ENCODE measurements around the gene DPF3.

The DPF3 gene

DNA sequence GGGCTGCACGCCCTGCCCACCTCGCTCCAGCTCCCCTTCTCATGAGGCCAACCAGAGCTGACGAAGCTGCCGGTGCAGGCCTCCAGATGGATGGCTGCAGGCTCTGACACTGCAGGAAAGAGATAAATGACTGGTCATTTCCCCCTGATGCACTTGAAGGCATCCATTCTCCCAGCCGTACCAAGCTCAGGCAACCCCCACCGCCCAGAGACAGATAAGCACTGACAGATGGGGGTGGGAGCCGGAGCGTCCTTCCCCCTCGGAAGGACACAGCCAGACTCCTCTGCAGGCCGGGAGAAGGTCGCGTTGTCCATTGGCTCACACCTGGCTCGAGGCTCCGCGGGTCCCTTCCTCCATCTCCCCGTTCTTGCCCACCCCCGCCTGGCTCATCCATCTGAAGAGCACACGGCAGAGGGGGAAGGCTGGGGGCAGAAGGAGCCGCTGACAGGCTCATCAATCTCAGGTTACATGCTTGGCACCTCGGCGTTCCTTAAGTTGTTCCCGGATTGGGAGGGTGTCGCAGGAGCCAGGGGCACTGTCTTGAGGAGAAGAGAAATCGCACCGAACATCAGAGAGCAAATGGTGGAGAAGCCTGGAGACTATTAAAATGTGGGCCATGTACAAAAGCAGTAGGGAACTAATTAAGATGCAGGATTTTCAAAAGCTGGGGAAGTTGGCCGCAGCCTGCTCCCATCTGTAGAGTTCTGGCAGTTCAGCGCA, 151.6 kb downstream of the DPF3 start:
- Histone ChIP-seq H3K27ac (ENCODE audit: low read length) (no peak overlapping the region), H3K27me3 (ENCODE audit: insufficient read depth, low read length) (no peaks in the 10 kb centered on the region), H3K9ac (ENCODE audit: low read depth, low read length) (no peak overlapping the region), H3K36me3 (ENCODE audit: insufficient read depth, low read depth, low read length) (no peaks in the 10 kb centered on the region), H3K9me3 (ENCODE audit: insufficient read depth, low read depth, low read length) (no peaks in the 10 kb centered on the region), H3K4me1 (ENCODE audit: insufficient read depth, low read length) (no peaks in the 10 kb centered on the region; the same call in 1 of the 2 replicates), H3K4me3 (ENCODE audit: low read length) (no peak overlapping the region)

DNA sequence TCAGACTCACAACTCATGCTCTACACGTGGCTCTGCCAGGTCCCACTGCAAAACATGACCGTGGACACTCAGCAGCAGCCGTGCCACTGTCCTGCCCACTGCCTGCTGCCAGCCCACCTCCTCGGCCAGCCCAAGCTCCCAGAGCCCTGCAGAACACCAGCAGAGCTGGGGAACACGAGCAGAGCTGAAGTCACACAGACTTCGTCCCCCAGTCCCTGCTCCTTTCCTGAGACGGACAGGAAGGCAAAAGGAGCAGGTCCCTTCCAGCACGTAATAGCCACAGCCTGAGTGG, 152.1 kb downstream of the DPF3 start:
- Histone ChIP-seq H3K36me3 (ENCODE audit: insufficient read depth, low read depth, low read length) (no peaks in the 10 kb centered on the region), H3K9ac (ENCODE audit: low read depth, low read length) (no peak overlapping the region), H3K4me1 (ENCODE audit: insufficient read depth, low read length) (no peaks in the 10 kb centered on the region; the same call in 1 of the 2 replicates), H3K27me3 (ENCODE audit: insufficient read depth, low read length) (no peaks in the 10 kb centered on the region), H3K27ac (ENCODE audit: low read length) (no peak overlapping the region), H3K9me3 (ENCODE audit: insufficient read depth, low read depth, low read length) (no peaks in the 10 kb centered on the region), H3K4me3 (ENCODE audit: low read length) (no peak overlapping the region)

DNA sequence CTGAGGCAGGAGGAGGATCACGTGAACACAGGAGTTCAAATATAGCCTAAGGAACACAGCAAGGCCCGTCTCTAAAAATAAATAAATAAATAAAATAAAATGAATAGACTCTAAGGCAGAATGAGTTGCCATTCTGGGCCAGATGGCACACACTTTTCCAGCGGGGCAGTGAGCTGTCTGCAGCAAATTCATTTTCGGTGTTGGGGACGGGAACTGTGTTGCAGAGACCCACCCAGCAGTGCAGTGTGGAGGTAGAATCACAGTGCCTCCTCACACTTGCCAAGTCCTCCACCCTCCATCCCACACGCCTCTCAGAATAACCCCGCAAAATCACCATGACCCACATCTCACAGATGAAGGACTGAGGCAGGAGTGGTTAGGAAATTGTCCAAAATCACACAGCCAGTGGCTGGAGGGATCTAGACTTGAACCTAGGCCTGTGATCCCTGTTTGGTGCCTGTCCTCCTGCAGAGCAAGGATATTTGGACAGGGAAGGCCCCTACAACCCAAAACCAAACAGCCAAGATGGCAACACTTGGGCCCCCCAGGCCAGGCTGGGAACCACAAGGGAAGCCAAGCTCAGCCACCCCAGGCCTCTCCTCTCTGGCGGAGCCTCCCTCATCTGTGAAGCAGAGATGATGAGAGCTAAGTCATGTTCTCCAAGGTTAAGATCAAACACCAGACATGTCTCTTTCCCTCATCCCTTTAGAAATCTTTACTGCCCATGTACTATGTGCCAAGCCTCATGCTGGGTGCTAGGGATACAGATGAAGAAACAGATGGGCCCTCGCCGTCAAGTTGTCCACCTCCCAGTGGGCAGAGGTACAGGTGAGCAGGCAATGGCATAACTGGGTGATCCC, 152.7 kb downstream of the DPF3 start:
- Histone ChIP-seq H3K27me3 (ENCODE audit: insufficient read depth, low read length) (no peaks in the 10 kb centered on the region), H3K27ac (ENCODE audit: low read length) (no peak overlapping the region), H3K4me1 (ENCODE audit: insufficient read depth, low read length) (no peaks in the 10 kb centered on the region; the same call in 1 of the 2 replicates), H3K4me3 (ENCODE audit: low read length) (no peak overlapping the region), H3K9ac (ENCODE audit: low read depth, low read length) (no peak overlapping the region), H3K9me3 (ENCODE audit: insufficient read depth, low read depth, low read length) (no peaks in the 10 kb centered on the region), H3K36me3 (ENCODE audit: insufficient read depth, low read depth, low read length) (no peaks in the 10 kb centered on the region)

DNA sequence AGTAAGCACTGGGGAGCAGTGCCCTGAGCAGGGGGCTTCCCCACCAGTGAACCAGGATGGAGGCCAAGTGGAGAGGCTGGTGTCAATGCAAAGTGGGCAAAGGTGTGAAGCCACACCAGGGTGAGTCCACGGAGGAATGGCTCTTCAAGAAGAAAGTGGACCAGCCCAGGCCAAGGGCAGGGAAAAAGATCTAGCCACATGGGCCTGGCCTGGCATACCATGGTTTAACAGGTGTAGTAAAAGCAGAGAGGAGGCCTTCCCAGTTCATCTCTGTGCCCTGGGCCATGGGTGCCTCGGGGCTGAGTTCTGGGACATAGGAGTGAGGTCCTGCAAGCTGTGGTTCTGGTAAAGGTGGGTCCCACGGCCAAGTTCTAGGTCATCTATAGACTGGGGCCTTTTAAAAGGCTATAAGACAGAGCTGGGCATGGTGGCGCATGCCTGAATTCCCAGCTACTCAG, 153.4 kb downstream of the DPF3 start:
- H3K4me1 ChIP-seq (ENCODE audit: insufficient read depth, low read length): no peaks in the 10 kb centered on the region; the same call in 1 of the 2 replicates
- no peaks in the 10 kb centered on the region for H3K9me3 ChIP-seq (ENCODE audit: insufficient read depth, low read depth, low read length)
- no peak overlapping the region for H3K9ac ChIP-seq (ENCODE audit: low read depth, low read length)
- H3K36me3 ChIP-seq (ENCODE audit: insufficient read depth, low read depth, low read length): no peaks in the 10 kb centered on the region
- H3K4me3 ChIP-seq (ENCODE audit: low read length): no peak overlapping the region
- H3K27me3 ChIP-seq (ENCODE audit: insufficient read depth, low read length): no peaks in the 10 kb centered on the region
- no peak overlapping the region for H3K27ac ChIP-seq (ENCODE audit: low read length)

DNA sequence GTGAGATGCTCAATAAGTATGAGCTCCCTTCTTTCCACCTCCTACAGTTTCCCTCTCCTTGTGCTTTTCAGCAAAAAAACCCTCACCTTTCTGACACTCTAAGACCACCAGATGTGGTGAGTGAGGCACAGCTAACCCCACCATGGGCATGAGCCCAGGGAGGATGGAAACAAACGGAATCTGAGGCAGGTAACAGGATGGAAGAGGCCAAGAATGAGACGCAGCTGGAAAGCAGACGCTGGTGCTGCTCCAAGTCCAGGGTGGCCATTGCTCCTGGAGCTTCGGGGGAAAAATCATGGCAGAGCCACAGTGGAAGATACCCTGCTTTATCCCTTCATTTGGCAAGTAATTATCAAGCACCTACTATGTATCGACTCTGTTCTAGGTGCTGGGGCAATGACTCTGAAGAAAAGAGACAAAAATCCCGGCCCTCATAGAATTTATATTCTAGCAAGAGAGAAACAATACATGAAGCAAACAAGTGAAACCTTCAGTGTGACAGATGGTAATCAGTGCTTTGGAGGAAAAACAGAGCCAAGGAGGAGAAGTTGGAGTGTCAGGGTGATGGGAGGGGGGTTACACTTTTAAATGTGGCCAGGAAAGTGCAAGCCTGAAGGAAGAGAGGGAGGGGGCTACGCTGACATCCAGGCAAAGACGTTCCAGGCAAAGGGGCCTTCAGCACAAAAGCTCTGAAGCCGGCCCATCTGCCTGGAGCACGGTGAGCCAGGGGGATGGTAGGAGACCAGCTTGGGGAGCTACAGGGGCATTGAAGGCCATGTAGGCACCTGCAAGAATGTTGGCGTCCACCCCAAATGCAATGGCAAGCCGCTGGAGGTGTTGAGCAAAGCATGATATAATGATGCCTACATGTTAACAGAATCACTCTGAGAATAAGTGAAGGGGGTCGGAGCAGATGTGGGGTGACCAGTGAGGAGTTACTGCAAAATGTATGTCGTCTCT, 154.2 kb downstream of the DPF3 start:
- Histone ChIP-seq H3K27ac (ENCODE audit: low read length) (no peak overlapping the region), H3K4me3 (ENCODE audit: low read length) (no peak overlapping the region), H3K4me1 (ENCODE audit: insufficient read depth, low read length) (no peaks in the 10 kb centered on the region; the same call in 1 of the 2 replicates), H3K36me3 (ENCODE audit: insufficient read depth, low read depth, low read length) (no peaks in the 10 kb centered on the region), H3K27me3 (ENCODE audit: insufficient read depth, low read length) (no peaks in the 10 kb centered on the region), H3K9ac (ENCODE audit: low read depth, low read length) (no peak overlapping the region), H3K9me3 (ENCODE audit: insufficient read depth, low read depth, low read length) (no peaks in the 10 kb centered on the region)

DNA sequence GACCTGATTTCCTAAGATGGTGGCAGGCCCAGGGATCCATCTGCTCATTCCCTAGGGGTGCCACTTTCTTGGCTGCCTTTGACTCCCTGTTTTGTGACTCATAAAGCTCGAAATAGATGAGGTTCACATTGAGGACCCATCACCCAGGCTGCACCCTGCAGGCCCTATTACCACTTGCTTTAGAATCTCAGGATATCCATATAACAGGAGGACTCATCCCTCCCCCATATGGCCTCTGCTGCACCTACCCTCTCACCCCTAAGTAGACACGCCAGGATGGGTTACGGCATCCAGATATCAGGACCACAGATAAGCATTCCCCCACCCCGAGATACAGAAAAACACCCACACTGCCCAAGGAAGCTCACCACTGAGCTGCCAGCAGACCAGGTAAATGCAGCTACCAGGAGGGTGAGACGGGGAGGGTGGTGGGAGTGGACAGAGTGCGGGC, 155.7 kb downstream of the DPF3 start:
- Histone ChIP-seq H3K4me1 (ENCODE audit: insufficient read depth, low read length) (no peaks in the 10 kb centered on the region; the same call in 1 of the 2 replicates), H3K4me3 (ENCODE audit: low read length) (no peak overlapping the region), H3K27ac (ENCODE audit: low read length) (no peak overlapping the region), H3K9ac (ENCODE audit: low read depth, low read length) (no peak overlapping the region), H3K9me3 (ENCODE audit: insufficient read depth, low read depth, low read length) (no peaks in the 10 kb centered on the region), H3K27me3 (ENCODE audit: insufficient read depth, low read length) (no peaks in the 10 kb centered on the region), H3K36me3 (ENCODE audit: insufficient read depth, low read depth, low read length) (no peaks in the 10 kb centered on the region)

DNA sequence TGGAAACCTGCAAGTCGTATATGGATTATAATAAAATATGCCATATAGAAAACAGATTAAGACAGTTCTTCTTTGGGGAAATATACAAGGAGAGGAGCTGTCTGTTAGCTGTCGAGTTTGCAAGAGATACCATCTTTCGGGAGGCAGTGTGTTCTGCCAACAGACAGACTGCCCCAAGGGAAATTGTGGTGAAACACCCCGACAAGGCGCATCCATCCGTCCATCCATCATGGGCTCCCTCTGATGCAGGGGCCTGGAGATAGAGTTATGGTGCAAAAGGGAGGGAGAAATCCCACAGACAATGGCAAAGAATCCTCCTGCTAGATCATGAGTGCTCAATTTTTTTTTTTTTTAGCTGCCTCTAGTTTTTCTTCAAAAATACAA, 156.3 kb downstream of the DPF3 start:
- Histone ChIP-seq H3K9ac (ENCODE audit: low read depth, low read length) (no peak overlapping the region), H3K36me3 (ENCODE audit: insufficient read depth, low read depth, low read length) (no peaks in the 10 kb centered on the region), H3K9me3 (ENCODE audit: insufficient read depth, low read depth, low read length) (no peaks in the 10 kb centered on the region), H3K4me3 (ENCODE audit: low read length) (no peak overlapping the region), H3K4me1 (ENCODE audit: insufficient read depth, low read length) (no peaks in the 10 kb centered on the region; the same call in 1 of the 2 replicates), H3K27me3 (ENCODE audit: insufficient read depth, low read length) (no peaks in the 10 kb centered on the region; the same call in 1 of the 2 replicates), H3K27ac (ENCODE audit: low read length) (no peak overlapping the region)

DNA sequence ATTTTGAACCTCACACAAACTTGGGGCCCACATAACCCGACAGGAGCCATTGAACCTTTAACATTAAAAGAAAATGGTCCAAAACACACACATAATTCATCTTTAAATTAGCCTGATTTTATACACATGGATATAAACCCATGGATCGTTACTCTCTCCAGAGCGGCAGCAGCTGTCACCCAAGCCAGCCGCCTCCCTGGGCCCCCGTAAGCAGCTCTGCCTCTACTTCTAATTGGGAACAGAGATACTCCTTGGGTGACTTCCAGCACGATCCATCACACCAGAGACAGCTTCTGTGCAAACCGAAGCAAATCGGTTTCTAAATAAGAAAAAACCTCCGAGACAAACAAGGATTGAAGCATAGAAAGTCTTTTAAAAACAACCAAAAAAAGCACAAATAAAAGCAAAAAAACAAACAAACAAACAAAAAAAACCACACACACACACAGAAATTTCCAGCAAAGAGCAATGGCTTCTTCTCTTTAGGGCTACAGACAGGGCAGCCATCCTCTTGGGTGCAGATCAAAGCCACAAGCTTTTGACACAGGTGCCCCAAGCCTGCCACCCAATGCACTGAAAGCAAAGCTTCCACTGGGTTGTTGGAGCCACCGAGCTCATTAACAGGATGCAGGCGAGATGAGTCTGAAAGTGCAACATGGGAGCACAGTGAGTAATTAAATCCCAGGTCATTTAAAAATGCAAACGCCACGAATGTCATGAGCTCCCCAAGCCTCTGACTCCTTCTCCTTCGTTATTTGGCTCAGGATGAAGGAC, 156.9 kb downstream of the DPF3 start:
- no peaks in the 10 kb centered on the region; the same call in 1 of the 2 replicates for H3K27me3 ChIP-seq (ENCODE audit: insufficient read depth, low read length)

DNA sequence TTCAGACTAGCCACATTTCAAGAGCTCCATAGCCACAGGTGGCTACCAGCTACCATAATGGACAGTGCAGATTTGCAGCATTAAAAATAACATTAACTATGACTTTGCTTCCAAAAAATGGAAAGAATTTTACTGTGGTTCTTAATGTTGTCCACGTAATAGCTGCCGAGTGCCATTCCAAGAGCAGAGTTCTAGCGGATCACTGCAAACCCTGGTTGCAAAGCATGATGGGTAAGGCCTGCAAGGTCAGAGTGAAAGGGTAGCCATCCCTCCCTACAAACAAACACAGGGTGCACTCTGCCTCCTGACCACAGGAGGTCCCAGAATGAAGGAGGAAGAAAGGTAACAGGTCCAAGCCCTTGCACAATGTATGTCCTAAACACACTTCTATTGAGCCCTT, 157.6 kb downstream of the DPF3 start:
- Histone ChIP-seq H3K4me1 (ENCODE audit: insufficient read depth, low read length) (no peaks in the 10 kb centered on the region), H3K27ac (ENCODE audit: low read length) (no peak overlapping the region), H3K9me3 (ENCODE audit: insufficient read depth, low read depth, low read length) (no peaks in the 10 kb centered on the region), H3K4me3 (ENCODE audit: low read length) (no peak overlapping the region), H3K27me3 (ENCODE audit: insufficient read depth, low read length) (no peaks in the 10 kb centered on the region; the same call in 1 of the 2 replicates), H3K9ac (ENCODE audit: low read depth, low read length) (no peak overlapping the region), H3K36me3 (ENCODE audit: insufficient read depth, low read depth, low read length) (no peaks in the 10 kb centered on the region)

More for the DNA sequence above, 156.9 kb downstream of the DPF3 start:
- Histone ChIP-seq H3K27ac (ENCODE audit: low read length) (no peak overlapping the region), H3K9ac (ENCODE audit: low read depth, low read length) (no peak overlapping the region), H3K4me3 (ENCODE audit: low read length) (no peak overlapping the region), H3K36me3 (ENCODE audit: insufficient read depth, low read depth, low read length) (no peaks in the 10 kb centered on the region), H3K9me3 (ENCODE audit: insufficient read depth, low read depth, low read length) (no peaks in the 10 kb centered on the region), H3K4me1 (ENCODE audit: insufficient read depth, low read length) (no peaks in the 10 kb centered on the region; the same call in 1 of the 2 replicates)

DNA sequence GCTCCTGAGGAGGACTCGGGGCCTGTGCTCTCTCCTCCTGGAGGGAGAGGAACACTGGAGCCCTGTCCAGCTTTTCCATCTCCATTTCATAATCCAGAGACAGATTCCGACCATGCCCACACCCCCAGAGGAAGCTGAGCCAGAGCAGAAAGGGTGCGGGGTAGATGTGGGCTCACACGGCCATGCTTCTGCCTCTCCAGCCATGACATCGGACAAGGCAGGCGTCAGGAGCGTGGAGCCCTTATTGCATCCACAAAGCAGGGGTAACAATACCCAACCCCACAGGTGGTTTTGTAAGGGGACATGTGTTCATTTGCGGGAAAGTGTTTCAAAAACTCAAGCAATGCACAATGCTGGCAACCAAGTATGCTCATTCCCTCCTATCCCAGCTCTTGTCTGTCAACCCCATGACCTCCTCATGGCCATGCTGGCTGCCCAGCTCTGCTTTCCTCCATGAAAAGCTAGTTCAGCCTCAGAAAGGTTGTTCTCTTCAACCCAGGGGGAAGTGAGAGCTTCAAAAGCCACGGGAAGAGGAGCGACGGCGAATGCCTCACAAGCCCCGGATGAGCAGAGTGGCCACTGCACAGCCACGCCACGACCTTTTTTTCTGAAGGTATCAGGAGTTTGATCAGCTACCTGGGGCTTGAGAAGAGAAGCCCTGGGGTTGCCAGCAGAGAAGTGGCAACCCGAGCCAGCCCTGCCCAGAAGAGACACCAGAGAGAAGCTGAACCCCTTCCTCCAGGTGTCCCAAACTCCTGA, 161.7 kb downstream of the DPF3 start:
- no peaks in the 10 kb centered on the region for H3K9me3 ChIP-seq (ENCODE audit: insufficient read depth, low read depth, low read length)
- no peak overlapping the region for H3K9ac ChIP-seq (ENCODE audit: low read depth, low read length)
- H3K4me1 ChIP-seq (ENCODE audit: insufficient read depth, low read length): no peaks in the 10 kb centered on the region
- no peaks in the 10 kb centered on the region for H3K36me3 ChIP-seq (ENCODE audit: insufficient read depth, low read depth, low read length)
- no peak overlapping the region for H3K27ac ChIP-seq (ENCODE audit: low read length)
- no peak overlapping the region for H3K4me3 ChIP-seq (ENCODE audit: low read length)
- no peaks in the 10 kb centered on the region; the same call in 1 of the 2 replicates for H3K27me3 ChIP-seq (ENCODE audit: insufficient read depth, low read length)

All from iPS-20b (cell line).